Keratinocyte (primary cell): ENCODE measurements around the gene SERPINB10.

Source experiments
- EZH2 ChIP-seq: IDR thresholded peaks from one replicate; pipeline ENCODE4 v1.6.1; 2012; ENCODE audit warnings: inconsistent platforms, mild to moderate bottlenecking, low read length, moderate library complexity
- TF ChIP-seq, protein P1 (sequence below), 3 experiments: IDR thresholded peaks in 1 of 3; conservative IDR thresholded peaks in 1 of 3; optimal IDR thresholded peaks in 1 of 3; 2 replicates in 2 of 3; 3 replicates in 1 of 3; pipeline versions ENCODE3 to v1.5.1; 2011; ENCODE audit warnings: low read length in 3 of 3, mild to moderate bottlenecking in 3 of 3, moderate library complexity in 2 of 3, control low read depth in 1 of 3, inconsistent platforms in 1 of 3; ENCODE audit not compliant: insufficient read depth in 2 of 3; ENCODE audit errors: extremely low read depth in 1 of 3

DNA sequence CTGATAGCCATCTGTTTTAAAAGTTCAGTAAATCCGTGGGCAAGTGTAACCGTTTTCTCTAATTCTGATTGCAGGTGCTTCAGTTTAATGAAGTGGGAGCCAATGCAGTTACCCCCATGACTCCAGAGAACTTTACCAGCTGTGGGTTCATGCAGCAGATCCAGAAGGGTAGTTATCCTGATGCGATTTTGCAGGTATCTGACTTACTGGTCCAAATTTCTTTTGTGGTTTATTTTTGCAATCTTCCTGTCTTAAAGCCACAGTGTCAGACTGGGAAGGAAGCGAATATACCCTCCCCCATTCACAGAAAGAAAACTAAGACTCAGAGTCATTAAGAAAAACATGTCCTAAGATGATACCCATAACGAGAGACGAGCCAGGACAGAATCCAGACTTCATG lies 12.6 kb upstream of the SERPINB10 start:
- TF ChIP-seq, protein P1, sequence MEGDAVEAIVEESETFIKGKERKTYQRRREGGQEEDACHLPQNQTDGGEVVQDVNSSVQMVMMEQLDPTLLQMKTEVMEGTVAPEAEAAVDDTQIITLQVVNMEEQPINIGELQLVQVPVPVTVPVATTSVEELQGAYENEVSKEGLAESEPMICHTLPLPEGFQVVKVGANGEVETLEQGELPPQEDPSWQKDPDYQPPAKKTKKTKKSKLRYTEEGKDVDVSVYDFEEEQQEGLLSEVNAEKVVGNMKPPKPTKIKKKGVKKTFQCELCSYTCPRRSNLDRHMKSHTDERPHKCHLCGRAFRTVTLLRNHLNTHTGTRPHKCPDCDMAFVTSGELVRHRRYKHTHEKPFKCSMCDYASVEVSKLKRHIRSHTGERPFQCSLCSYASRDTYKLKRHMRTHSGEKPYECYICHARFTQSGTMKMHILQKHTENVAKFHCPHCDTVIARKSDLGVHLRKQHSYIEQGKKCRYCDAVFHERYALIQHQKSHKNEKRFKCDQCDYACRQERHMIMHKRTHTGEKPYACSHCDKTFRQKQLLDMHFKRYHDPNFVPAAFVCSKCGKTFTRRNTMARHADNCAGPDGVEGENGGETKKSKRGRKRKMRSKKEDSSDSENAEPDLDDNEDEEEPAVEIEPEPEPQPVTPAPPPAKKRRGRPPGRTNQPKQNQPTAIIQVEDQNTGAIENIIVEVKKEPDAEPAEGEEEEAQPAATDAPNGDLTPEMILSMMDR (optimal IDR thresholded peaks at IDR 0.05 in 1 of 3, IDR thresholded peaks at IDR 0.05 in 1 of 3, conservative IDR thresholded peaks at IDR 0.05 in 1 of 3; ENCODE audit: extremely low read depth in 1 of 3, insufficient read depth in 2 of 3, low read length in 3 of 3) = no peak
- TF ChIP-seq EZH2 = no peak
